Upper lobe of left lung (tissue), 6 donors: Measurements from ENCODE around the gene ELANE. TPM values are rescaled to one million over a fixed set of nuclear protein-coding genes. Genes with fewer than 3 reads are reported as not detected.

Source experiments
- ATAC-seq, 2 donors: fragments of 200-7000 bp; cut with Tn5 transposase; one replicate each; pipeline ENCODE4 v1.9.1; 2022; ENCODE audit warnings: mild to moderate bottlenecking in 2 of 2, moderate library complexity in 2 of 2; ENCODE audit not compliant: low FRiP score in 2 of 2
- DNase-seq, 2 donors: peaks; one replicate each; pipeline ENCODE4 v3.0.0-alpha.2; 2019 to 2020
- H3K27ac ChIP-seq, 4 donors: fragments of 200-600 bp; sonication (generic); one replicate each; pipeline ENCODE4 v1.5.1; 2016 to 2019
- H3K27me3 ChIP-seq, 4 donors: fragments of 200-600 bp; sonication (generic); one replicate each; pipeline ENCODE4 v1.5.1; 2017 to 2019
- H3K36me3 ChIP-seq, 4 donors: fragments of 200-600 bp; sonication (generic); one replicate each; pipeline ENCODE4 v1.5.1; 2016 to 2019
- H3K4me1 ChIP-seq, 4 donors: fragments of 200-600 bp; sonication (generic); one replicate each; pipeline ENCODE4 v1.5.1; 2018 to 2019
- H3K4me3 ChIP-seq, 4 donors: fragments of 200-600 bp; sonication (generic); one replicate each; pipeline ENCODE4 v1.5.1; 2017 to 2019; ENCODE audit warnings: mild to moderate bottlenecking in 2 of 4, moderate library complexity in 1 of 4
- H3K9me3 ChIP-seq, 4 donors: fragments of 200-600 bp; sonication (generic); one replicate each; pipeline ENCODE4 v1.5.1; 2018 to 2019
- CTCF ChIP-seq, 6 experiments: fragments of 450-650 bp in 4 of 6; fragments of 200-600 bp in 2 of 6; sonication (generic) in 2 of 6; IDR thresholded peaks; one replicate each; pipeline ENCODE4 v1.5.1; 2016 to 2019; ENCODE audit warnings: antibody characterized with exemption in 6 of 6
- EP300 ChIP-seq, 4 donors: sonication (generic); formaldehyde crosslinking; IDR thresholded peaks; one replicate each; pipeline ENCODE4 v1.5.1; 2017; ENCODE audit warnings: antibody characterized with exemption in 4 of 4, control low read depth in 2 of 4
- POLR2A ChIP-seq, 4 donors: fragments of 450-650 bp; IDR thresholded peaks; one replicate each; pipeline ENCODE4 v1.5.1; 2016 to 2017; ENCODE audit warnings: antibody characterized with exemption in 4 of 4, mild to moderate bottlenecking in 2 of 4
- POLR2AphosphoS5 ChIP-seq, 2 donors: sonication (generic); formaldehyde crosslinking; IDR thresholded peaks; one replicate each; pipeline ENCODE4 v1.5.1; 2017; ENCODE audit warnings: antibody characterized with exemption in 2 of 2
- WGBS, 2 donors: methylation state at CpG; one replicate each; pipeline ENCODE4 v1.1.5; 2017 to 2018; 5-methylcytosine and 5-hydroxymethylcytosine counted together
- total RNA-seq, 6 donors: library from RNA; depleted of rRNA in 4 of 6; stranded (reverse); fragments of >200 nt in 4 of 6; gene quantifications; one replicate each; pipeline versions ENCODE4 v1.1.0 to v1.2.1, GENCODE V29; 2016 to 2021
- donor health status: DM: no; HTN: no; CAD: no; lungs with moderate emphysema.
- donor health status: DM: no; HTN: yes; CAD: no; lungs with severe emphysema.

Gene ELANE
- total RNA-seq, 6 donors from 2014 or later, result 0.69 to 11.9 (median 1.3) TPM; not detected in 1

DNA sequence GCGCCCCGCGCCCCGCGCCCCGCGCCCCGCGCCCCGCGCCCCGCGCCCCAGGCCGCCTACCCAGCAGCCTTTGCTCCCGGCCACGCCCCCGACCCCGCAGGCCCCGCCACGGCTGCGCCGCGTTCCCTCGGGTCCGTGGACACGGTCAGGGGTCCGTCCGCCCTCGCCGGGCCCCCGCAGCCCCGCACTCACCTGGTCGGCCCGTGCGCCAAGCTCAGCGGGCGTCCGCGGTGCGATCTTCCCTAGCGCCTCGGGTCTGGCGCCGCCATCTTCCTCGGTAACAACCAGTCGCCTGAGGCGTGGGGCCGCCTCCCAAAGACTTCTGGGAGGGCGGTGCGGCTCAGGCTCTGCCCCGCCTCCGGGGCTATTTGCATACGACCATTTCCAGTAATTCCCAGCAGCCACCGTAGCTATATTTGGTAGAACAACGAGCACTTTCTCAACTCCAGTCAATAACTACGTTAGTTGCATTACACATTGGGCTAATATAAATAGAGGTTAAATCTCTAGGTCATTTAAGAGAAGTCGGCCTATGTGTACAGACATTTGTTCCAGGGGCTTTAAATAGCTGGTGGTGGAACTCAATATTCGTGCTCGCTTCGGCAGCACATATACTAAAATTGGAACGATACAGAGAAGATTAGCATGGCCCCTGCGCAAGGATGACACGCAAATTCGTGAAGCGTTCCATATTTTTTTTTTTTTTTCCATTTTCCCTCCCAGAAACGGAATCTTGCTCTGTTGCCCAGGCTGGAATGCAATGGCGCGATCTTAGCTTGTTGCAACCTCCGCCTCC lies 41.0 kb downstream of the ELANE start, which contains the start of the genes MED16 and RNU6-9:
Gene MED16, minus strand, starts transcription at position 294 of the 796 bp plus-strand sequence. CDS start 2,056 bp downstream, outside the sequence.
Gene RNU6-9, plus strand, starts transcription at position 591 of the 796 bp plus-strand sequence.
- DNase-seq (peak; percentile 94 to 96), ATAC-seq (peak; percentile 93 to 98)
- TF ChIP-seq POLR2AphosphoS5 (IDR thresholded peaks at IDR 0.05) (peak; percentile 65 to 86), POLR2A (IDR thresholded peaks at IDR 0.05) (peak in 1 of 4 donors; percentile 75), CTCF (IDR thresholded peaks at IDR 0.05) (peak in 1 of 6 experiments; percentile 18), EP300 (IDR thresholded peaks at IDR 0.05) (no peak)
- peaks cover 0 to 37% (median 22%) of the 10 kb centered on the region in 4 donors for H3K36me3 ChIP-seq
- WGBS, 2 donors, result 1 to 2% methylated on average over 16 to 37 of the region's 69 CpGs
- H3K4me1 ChIP-seq, result peaks cover 7 to 20% (median 18%) of the 10 kb centered on the region in 4 donors
- peak within 1 kb of the TSS; percentile 68 to 95 (median 80) for H3K4me3 ChIP-seq
- H3K27me3 ChIP-seq, result no peaks in the 10 kb centered on the region
- H3K27ac ChIP-seq, result peak within 1 kb of the TSS; percentile 89 to 95 (median 92)
- no peaks in the 10 kb centered on the region for H3K9me3 ChIP-seq

DNA sequence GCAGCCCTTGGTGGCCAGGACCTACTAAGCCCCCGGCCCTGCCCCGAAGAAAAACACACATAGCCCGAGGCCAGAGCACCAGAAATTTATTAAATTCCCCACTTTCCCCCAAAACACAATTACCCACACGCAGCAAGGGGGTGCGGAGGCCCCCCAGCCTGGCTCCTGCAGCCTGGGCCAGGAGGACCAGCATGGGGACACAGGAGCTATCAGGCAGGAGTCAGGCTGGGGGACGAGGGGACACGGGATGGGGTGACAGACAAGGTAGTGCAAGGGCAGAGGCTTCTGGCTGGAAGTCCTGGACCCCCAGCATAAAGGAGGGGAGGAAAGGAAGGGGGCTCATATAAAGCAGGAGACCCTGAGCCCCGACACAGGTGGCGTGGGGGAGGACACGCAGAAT lies 44.3 kb downstream of the ELANE start:
- Histone ChIP-seq H3K27ac (no peak overlapping the region), H3K36me3 (peaks cover 0 to 33% (median 24%) of the 10 kb centered on the region in 4 donors), H3K4me3 (no peak overlapping the region), H3K27me3 (no peaks in the 10 kb centered on the region), H3K9me3 (no peaks in the 10 kb centered on the region), H3K4me1 (peaks cover 3 to 14% (median 12%) of the 10 kb centered on the region in 4 donors)
- ATAC-seq (no peak), DNase-seq (peak in 1 of 2 donors; percentile 27)
- WGBS, 2 donors, result 91 to 95% methylated on average over 9 to 10 of the region's 10 CpGs
- no peak for TF ChIP-seq CTCF (IDR thresholded peaks at IDR 0.05)
- TF ChIP-seq POLR2A (IDR thresholded peaks at IDR 0.05), result no peak
- no peak for TF ChIP-seq EP300 (IDR thresholded peaks at IDR 0.05)
- no peak for TF ChIP-seq POLR2AphosphoS5 (IDR thresholded peaks at IDR 0.05)

- no peak for ATAC-seq
- Histone ChIP-seq H3K27me3 (no peaks in the 10 kb centered on the region), H3K27ac (no peak overlapping the region), H3K9me3 (no peaks in the 10 kb centered on the region), H3K36me3 (peaks cover 0 to 39% (median 30%) of the 10 kb centered on the region in 4 donors), H3K4me1 (peaks cover 1 to 10% (median 9%) of the 10 kb centered on the region in 4 donors), H3K4me3 (no peak overlapping the region)
- no peak for DNase-seq
- 88 to 95% methylated on average over 11 of the region's 11 CpGs for WGBS, 2 donors
- no peak for TF ChIP-seq EP300 (IDR thresholded peaks at IDR 0.05)
- no peak for TF ChIP-seq CTCF (IDR thresholded peaks at IDR 0.05)
- no peak for TF ChIP-seq POLR2A (IDR thresholded peaks at IDR 0.05)
- no peak for TF ChIP-seq POLR2AphosphoS5 (IDR thresholded peaks at IDR 0.05)
Measured at GRCh38 chr19:896999-897398, 44.9 kb downstream of the ELANE start.

- no peak for TF ChIP-seq POLR2A (IDR thresholded peaks at IDR 0.05)
- TF ChIP-seq POLR2AphosphoS5 (IDR thresholded peaks at IDR 0.05), result no peak
- TF ChIP-seq CTCF (IDR thresholded peaks at IDR 0.05), result no peak
- TF ChIP-seq EP300 (IDR thresholded peaks at IDR 0.05), result no peak
- ATAC-seq (no peak), DNase-seq (peak in 1 of 2 donors; percentile 77)
- H3K4me3 ChIP-seq, result no peak overlapping the region
- no peaks in the 10 kb centered on the region for H3K9me3 ChIP-seq
- no peaks in the 10 kb centered on the region for H3K27me3 ChIP-seq
- H3K4me1 ChIP-seq, result peaks cover 0 to 5% (median 5%) of the 10 kb centered on the region in 4 donors
- peaks cover 0 to 41% (median 30%) of the 10 kb centered on the region in 4 donors for H3K36me3 ChIP-seq
- 95% methylated on average over 19 to 22 of the region's 26 CpGs for WGBS, 2 donors
- no peak overlapping the region for H3K27ac ChIP-seq
Measured at GRCh38 chr19:897442-898039, 45.4 kb downstream of the ELANE start.
